CD4-positive, alpha-beta T cell treated with Interleukin-15 for 4 hours (primary cell): Measurements from ENCODE around the gene RAD51B.
"Not testable (repeated sequence)": the region's sequence is repeated elsewhere in the genome, so short reads cannot be mapped to it uniquely, and the experiment has no call there.

Experiments used
- DNase-seq: peaks from one replicate; pipeline ENCODE4 v3.0.0-alpha.2; 2020; ENCODE audit warnings: low spot score

The RAD51B gene

GRCh38 chr14:67949771-67950170 is 130.2 kb downstream of the RAD51B start:
- DNase-seq, result no peak

- no peak for DNase-seq
These were observed 130.8 kb downstream of the RAD51B start for GRCh38 chr14:67950386-67950785.

- no peak for DNase-seq
These were observed 132.1 kb downstream of the RAD51B start for GRCh38 chr14:67951529-67952135.

GRCh38 chr14:67952381-67952780 is 132.8 kb downstream of the RAD51B start:
- no peak for DNase-seq

GRCh38 chr14:67952786-67953185 is 133.2 kb downstream of the RAD51B start:
- DNase-seq, result no peak

- DNase-seq, result no peak
These were observed 135.7 kb downstream of the RAD51B start for GRCh38 chr14:67955261-67955660.

GRCh38 chr14:67957946-67958345 is 138.4 kb downstream of the RAD51B start:
- DNase-seq, result no peak

- no peak for DNase-seq
These were observed 142.1 kb downstream of the RAD51B start for GRCh38 chr14:67961676-67962075.

GRCh38 chr14:67962215-67962644 is 142.7 kb downstream of the RAD51B start:
- DNase-seq, result no peak

- DNase-seq, result no peak
These were observed 144.0 kb downstream of the RAD51B start for GRCh38 chr14:67963545-67963944.

- DNase-seq, result no peak
These were observed 144.6 kb downstream of the RAD51B start for GRCh38 chr14:67963960-67964812.

GRCh38 chr14:67965696-67966095 is 146.1 kb downstream of the RAD51B start:
- no peak for DNase-seq

GRCh38 chr14:67967206-67967605 is 147.6 kb downstream of the RAD51B start:
- DNase-seq, result no peak

- not testable (repeated sequence) for DNase-seq
These were observed 148.4 kb downstream of the RAD51B start for GRCh38 chr14:67967970-67968369.

GRCh38 chr14:67970923-67971322 is 151.3 kb downstream of the RAD51B start:
- DNase-seq, result no peak

- DNase-seq, result no peak
These were observed 152.3 kb downstream of the RAD51B start for GRCh38 chr14:67971627-67972625.

GRCh38 chr14:67973436-67973835 is 153.9 kb downstream of the RAD51B start:
- DNase-seq, result no peak

GRCh38 chr14:67975470-67975869 is 155.9 kb downstream of the RAD51B start:
- DNase-seq, result no peak

GRCh38 chr14:67977434-67978034 is 158.0 kb downstream of the RAD51B start:
- DNase-seq, result no peak

- DNase-seq, result no peak
These were observed 159.2 kb downstream of the RAD51B start for GRCh38 chr14:67978749-67979148.

GRCh38 chr14:67982711-67983608 is 163.4 kb downstream of the RAD51B start:
- DNase-seq, result no peak
